GM11168 (cell line): ENCODE measurements around the gene SSX4B.
"Not testable (repeated sequence)": the region's sequence is repeated elsewhere in the genome, so short reads cannot be mapped to it uniquely, and the experiment has no call there.

Source experiments
- in situ Hi-C: fragments of 300-500 bp; cut with MboI; formaldehyde crosslinking; loops from one replicate; pipeline ENCODE4 v1.12.0; 2022; ENCODE audit warnings: low sequenced_read_pairs; ENCODE audit not compliant: unreplicated experiment

SSX4B gene, protein sequence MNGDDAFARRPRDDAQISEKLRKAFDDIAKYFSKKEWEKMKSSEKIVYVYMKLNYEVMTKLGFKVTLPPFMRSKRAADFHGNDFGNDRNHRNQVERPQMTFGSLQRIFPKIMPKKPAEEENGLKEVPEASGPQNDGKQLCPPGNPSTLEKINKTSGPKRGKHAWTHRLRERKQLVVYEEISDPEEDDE

DNA sequence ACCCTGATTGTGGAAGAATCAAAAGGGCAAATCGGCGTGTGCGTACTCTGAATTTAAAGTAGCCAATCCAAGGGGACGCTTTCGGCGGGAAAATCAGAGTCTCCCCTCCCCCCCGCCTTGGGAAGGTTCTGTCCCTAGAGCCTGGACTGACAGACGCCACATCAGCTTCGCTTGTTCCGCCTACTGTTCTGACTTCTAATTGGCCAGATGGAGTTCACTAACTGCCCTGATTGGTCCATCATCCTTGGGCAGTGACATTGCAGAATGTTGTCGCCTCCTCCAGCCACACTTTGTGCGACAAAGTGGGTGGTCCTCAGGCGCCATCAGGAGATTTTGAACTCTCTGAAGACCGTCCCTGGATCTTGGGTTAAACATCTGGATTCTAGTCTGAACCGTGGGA is at the start of gene SSX4B:
SSX4B (minus strand) TSS at position 101 of the 400 bp plus-strand sequence. CDS start 588 bp downstream, outside the sequence.
- in situ Hi-C loops: not testable (repeated sequence)

DNA sequence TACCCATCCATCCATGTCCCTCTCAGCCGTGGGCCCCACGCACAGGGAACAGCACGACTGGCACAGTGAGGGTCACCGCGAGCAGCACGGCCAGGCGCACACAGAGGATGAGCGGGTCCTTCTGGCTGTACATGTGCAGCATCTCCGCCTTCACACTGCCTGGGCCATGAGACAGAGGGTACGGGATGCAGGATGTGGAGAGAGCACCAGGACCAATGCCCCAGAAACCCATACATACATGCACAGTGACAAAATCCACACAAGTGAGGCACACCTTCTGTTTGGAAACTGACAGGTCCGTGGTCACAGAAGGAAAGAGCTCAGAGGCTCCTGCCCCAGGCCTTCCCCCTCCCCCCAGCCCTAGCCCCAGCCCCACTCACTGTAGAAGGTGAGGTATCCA is 48.8 kb upstream of the SSX4B start:
- in situ Hi-C loops: loop anchor here (25.0 kb wide), 1 partner anchor 398 kb away; the partner anchor contains the start of gene ZNF630

DNA sequence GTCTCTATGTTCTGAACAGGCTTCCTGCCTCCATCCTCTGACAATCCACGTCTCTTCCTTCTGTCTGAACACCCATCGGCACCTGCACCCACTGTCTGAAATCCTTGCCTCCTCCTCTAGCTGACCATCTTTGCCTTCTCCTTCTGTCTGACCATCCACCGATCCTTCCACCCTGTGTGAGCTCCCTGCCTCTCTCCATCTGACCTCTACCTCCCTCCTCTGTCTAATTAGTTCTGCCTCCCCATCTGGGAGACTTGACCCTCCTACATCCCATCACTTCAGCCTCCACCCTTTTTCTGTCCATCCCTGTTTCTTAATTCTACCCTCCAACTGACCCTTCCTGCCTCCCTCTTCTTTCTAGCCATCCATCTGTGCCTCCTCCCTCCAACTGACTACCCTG is 48.3 kb upstream of the SSX4B start:
- in situ Hi-C loops: loop anchor here (25.0 kb wide), 1 partner anchor 398 kb away; the partner anchor contains the start of gene ZNF630

DNA sequence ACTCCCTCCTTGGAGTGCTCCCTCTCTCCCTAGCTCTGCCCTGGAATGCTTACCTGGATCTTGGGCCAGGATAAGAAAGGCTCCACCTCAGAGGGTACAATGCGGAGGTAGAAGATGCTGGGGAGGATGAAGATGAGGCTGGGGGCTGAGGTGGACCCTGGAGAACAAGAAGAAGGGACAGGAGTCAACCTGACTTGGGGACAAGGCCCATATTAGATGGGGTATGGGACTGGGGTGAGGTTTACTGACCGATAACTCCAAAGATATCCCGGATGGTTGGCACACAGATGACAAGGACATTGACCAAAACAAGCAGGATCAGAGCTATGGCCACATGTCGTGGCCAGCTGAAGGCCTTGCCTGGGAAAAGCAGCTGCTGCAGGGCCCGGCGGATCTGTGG is 47.7 kb upstream of the SSX4B start:
- in situ Hi-C loops: loop anchor here (25.0 kb wide), 1 partner anchor 397 kb away; the partner anchor contains the start of gene ZNF630

DNA sequence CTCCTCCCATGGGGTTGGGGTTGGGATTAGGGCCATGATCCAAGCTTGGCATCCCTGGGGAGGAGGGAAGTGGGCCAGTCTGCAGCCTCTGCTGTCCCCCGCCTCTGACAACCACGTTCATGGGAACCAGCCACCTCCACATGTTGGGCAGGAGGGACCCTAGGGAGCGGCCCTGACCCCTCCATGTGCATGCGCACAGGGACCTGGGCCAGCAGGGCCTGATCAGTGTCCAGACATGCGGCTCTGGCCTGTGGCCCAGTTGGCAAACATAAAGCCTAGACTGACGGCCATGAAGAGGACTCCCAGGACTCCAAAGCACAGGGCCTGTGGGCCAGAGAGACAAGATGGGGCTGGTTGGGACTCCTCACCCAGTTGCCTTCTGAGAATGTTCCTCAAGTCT is 47.0 kb upstream of the SSX4B start:
- in situ Hi-C loops: loop anchor here (25.0 kb wide), 1 partner anchor 396 kb away; the partner anchor contains the start of gene ZNF630

DNA sequence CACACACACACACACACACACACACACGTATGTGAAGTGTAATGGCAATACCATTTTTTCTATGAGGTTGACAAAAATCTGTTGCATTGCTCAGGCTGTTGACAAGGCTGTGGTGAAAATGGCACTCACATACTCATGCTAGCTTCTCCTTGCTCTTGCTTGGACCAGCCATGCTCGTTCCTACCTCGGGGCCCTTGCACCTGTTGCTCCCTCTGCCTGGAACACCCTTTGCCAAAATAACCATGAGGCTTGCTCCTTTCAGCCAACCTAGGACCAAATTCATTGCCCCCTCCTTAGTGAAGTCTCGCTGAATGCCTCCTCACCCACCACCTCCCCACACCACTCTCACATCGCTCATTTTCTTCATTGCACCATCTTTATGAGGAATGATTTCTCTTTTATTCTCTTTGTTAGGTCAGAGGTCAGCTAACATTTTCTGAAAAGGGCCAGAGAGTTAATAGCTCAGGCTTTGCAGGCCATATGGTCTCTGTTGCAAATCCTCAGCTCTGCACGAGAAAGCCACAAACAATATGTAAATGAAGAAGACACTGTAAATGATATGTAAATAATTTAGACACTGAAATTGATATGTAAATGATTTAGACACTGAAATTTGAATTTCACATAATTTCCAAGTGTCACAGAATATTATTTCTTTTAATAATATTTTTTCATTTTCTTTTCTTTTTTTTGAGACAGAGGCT is 45.0 kb upstream of the SSX4B start:
- in situ Hi-C loops: loop anchor here (25.0 kb wide), 1 partner anchor 394 kb away; the partner anchor contains the start of gene ZNF630

DNA sequence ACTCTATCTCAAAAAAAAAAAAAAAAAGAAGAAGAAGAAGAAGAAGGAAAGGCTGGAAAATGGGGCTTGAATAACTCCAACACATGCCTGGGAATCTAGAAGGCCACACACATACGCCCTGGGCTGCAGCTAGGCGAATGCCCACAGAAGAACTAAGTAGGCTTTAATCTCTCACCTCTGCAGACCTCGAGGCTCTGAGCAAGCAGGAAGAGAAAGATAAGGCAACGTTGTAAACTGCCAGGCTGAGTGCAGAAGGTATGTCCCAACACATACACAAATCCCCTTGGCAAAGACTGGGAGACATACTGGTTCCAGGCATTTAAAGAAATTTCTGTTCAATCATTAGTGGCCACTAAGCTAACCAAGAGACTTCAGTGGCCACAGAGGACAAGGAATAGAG is 39.9 kb upstream of the SSX4B start:
- in situ Hi-C loops: loop anchor here (25.0 kb wide), 1 partner anchor 389 kb away; the partner anchor contains the start of gene ZNF630

DNA sequence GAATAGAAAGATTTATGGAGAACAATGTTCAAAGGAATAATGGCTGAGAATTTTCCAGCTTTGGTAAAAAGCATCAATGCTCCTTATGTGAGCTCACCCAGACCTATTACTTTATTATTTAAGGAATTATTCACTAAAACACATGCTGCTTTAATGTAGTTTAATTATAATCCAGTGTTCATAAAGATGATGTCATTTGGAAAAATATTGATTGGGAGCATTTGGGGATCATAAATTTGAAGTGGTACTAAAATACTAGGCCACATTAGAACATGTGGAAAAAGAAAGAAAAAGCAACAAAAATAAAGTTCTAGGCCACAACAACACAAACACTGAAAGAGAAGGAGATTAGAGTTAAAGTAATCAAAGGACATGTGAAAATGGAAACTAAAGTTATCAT is 38.3 kb upstream of the SSX4B start:
- in situ Hi-C loops: loop anchor here (25.0 kb wide), 1 partner anchor 388 kb away; the partner anchor contains the start of gene ZNF630

DNA sequence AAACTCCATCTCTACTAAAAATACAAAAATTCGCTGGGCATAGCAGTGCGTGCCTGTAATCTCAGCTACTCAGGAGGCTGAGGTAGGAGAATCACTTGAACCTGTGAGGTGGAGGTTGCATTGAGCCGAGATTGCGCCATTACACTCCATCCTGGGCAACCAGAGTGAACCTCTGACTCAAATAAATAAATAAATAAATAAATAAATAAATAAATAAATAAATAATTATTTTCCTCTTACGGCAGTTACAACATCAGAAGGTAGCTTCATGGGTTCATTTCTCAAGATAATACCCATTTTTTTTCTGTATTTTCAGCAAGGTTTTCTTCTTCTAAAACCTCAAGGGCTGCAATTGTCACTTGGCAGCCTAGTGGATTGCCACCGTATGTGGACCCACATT is 35.4 kb upstream of the SSX4B start:
- in situ Hi-C loops: not testable (repeated sequence)

DNA sequence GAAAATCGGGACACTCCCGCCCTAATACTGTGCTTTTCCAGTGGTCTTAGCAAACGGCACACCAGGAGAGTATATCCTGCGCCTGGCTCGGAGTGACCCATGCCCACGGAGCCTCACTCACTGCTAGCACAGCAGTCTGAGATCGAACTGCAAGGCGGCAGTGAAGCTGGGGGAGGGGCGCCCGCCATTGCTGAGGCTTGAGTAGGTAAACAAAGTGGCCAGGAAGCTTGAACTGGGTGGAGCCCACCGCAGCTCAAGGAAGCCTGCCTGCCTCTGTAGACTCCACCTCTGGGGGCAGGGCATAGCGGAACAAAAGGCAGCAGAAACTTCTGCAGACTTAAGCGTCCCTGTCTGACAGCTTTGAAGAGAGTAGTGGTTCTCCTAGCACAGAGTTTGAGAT is 22.0 kb upstream of the SSX4B start:
- in situ Hi-C loops: not testable (repeated sequence)

DNA sequence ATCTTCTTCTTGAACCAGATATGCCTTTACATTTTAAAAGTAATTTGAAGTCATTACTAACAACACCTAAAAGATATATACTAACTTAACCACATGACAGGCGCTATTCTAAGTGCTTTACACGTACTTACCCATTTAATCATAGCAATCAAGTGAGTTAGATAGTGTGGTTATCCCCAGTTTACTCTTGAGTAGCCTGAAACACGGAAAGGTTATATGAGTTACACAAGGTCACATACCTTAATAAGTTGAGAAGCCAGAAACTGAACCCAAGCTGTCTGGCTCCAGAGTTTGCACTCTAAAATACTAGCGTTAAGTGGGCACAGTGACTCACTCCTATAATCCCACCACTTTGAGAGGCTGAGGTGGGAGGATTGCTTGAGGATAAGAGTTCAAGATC is 18.4 kb upstream of the SSX4B start:
- in situ Hi-C loops: not testable (repeated sequence)

DNA sequence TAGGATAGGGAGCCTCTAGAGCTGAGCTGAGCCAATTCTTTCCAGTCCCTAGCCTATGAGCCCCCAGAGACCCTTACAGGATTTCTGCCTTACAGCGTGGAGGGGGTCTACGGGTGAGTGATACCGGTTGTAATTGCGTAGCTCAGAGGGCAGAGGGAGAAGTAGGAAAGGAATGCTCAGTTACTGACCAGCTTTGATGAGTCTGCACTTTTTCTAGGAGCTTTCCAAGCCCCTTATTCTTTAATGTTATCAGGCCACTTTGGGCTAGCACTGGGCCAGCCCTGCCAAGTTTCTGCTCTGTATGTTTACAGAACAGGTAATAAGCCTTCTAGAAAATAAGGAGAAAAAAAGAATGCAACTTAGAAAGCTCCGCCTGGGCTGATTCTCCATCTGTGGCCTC is 17.8 kb upstream of the SSX4B start:
- in situ Hi-C loops: not testable (repeated sequence)

DNA sequence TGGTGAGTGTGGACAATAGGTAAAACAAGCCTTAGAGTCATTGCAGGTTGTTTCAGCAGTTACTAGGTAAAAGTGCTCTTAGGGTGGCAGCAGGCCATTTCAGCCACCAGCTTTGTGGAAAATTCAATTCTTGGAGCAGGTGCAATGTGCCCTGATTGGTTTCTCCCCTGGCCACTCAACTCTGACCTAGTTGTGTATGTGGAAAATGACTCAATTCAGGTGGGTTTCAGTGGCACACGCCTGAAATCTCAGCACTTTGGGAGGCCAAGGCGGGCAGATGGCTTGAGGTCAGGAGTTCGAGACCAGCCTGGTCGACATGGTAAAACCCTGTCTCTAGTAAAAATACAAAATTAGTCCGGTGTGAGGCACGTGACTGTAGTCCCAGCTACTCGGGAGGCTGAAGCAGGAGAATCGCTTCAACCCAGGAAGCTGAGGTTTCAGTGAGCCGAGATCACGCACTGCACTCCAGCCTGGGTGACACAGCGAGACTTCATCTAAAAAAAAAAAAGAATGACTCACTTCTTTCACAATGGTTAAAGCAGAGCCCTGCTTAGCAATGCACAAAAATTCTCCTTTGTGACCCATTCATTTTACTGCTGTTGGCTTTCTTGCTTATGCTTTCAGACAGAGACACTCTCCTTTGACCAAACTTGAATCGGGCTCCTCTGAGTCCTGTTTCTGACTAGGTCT is 15.4 kb upstream of the SSX4B start:
- in situ Hi-C loops: not testable (repeated sequence)

DNA sequence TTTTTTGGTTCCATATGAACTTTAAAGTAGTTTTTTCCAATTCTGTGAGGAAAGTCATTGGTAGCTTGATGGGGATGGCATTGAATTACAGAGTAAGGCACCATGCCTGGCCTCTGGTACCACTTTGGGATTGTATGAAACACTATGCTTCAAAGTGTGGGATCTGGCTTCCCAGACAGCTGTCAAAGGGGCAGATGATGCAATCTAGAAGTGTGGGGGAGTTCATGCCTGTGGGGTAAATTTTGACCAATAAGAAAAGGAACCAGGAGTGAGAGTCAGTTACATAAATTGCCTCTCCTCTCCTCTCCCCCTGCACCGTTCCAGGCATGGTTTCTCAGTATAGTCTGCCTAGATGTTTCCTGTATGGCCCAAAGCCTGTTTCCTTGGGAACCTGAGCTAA is 13.9 kb downstream of the SSX4B start:
- in situ Hi-C loops: not testable (repeated sequence)

DNA sequence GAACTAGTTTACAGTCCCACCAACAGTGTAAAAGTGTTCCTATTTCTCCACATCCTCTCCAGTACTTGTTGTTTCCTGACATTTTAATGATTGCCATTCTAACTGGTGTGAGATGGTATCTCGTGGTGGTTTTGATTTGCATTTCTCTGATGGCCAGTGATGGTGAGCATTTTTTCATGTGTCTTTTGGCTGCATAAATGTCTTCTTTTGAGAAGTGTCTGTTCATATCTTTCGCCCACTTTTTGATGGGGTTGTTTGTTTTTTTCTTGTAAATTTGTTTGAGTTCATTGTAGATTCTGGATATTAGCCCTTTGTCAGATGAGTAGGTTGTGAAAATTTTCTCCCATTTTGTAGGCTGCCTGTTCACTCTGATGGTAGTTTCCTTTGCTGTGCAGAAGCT is 14.8 kb downstream of the SSX4B start:
- in situ Hi-C loops: not testable (repeated sequence)

DNA sequence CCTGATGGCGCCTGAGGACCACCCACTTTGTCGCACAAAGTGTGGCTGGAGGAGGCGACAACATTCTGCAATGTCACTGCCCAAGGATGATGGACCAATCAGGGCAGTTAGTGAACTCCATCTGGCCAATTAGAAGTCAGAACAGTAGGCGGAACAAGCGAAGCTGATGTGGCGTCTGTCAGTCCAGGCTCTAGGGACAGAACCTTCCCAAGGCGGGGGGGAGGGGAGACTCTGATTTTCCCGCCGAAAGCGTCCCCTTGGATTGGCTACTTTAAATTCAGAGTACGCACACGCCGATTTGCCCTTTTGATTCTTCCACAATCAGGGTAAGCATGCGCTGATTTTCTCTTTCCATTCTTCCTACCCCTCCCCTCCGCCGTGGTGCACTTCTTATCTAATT is 28.5 kb downstream of the SSX4B start, which contains the start of gene SSX4:
SSX4 (plus strand) TSS at position 301 of the 400 bp plus-strand sequence. CDS start 515 bp downstream, outside the sequence.
- in situ Hi-C loops: not testable (repeated sequence)

DNA sequence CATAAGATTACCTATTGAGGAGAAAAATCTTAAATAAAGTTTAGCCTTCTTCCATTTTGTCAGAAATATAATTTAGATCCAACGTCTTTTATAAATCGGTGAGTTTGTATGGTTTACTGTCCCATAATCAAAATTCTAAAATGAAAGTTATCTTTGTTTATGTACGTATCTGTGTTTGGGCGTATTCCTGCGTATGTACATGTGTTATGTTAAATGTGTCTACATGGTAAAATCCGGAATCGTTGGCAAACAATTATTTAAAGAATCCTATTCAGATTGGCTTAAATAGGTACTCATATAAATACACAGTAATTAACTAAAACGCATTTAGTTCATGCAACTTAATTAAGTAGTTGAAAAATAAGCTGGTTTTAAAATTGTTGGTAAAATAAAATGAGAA is 41.4 kb downstream of the SSX4B start:
- in situ Hi-C loops: not testable (repeated sequence)

DNA sequence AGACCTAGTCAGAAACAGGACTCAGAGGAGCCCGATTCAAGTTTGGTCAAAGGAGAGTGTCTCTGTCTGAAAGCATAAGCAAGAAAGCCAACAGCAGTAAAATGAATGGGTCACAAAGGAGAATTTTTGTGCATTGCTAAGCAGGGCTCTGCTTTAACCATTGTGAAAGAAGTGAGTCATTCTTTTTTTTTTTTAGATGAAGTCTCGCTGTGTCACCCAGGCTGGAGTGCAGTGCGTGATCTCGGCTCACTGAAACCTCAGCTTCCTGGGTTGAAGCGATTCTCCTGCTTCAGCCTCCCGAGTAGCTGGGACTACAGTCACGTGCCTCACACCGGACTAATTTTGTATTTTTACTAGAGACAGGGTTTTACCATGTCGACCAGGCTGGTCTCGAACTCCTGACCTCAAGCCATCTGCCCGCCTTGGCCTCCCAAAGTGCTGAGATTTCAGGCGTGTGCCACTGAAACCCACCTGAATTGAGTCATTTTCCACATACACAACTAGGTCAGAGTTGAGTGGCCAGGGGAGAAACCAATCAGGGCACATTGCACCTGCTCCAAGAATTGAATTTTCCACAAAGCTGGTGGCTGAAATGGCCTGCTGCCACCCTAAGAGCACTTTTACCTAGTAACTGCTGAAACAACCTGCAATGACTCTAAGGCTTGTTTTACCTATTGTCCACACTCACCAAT is 43.9 kb downstream of the SSX4B start:
- in situ Hi-C loops: not testable (repeated sequence)

DNA sequence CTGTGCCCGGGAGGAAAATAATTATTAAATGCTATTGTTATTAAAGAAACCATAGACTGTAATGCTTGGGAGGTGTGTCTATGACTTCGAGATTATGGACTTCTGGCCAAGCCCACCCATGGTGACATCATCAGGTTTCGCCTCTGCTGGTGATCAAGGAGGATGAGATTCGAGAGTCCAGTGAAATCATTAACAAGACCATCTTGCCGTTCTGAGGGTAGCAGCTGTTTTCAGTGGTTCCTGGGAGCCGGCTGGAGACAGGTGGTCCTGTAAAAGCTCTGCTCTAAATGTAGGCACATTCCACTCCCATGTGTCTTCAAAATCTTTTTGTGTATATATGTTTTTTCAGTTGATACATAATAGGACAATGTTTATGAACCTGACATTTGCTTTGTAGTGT is 52.5 kb downstream of the SSX4B start:
- in situ Hi-C loops: not testable (repeated sequence)

DNA sequence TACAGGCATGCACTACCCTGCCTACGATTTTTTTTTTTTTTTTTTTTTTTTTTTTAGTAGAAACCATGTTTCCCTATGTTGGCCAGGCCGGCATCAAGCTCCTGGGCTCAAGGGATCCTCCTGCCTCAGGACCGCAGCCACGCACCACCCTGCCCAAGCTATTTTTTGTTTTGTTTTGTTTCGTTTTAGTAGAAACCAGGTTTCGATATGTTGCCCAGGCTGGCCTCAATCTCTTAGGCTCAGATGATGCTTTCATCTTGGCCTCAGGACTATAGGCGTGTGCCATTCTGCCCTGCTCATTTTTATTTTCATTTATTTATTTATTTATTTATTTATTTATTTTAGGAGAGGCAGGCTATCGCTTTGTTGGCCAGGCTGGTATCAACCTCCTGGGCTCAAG is 54.1 kb downstream of the SSX4B start:
- in situ Hi-C loops: no loop called here
